ENCODE results near the gene SLC7A10. TPM values are rescaled to one million over a fixed set of nuclear protein-coding genes. Genes with fewer than 3 reads are reported as not detected.

SLC7A10 gene
- not detected in 2 replicates for total RNA-seq

DNA sequence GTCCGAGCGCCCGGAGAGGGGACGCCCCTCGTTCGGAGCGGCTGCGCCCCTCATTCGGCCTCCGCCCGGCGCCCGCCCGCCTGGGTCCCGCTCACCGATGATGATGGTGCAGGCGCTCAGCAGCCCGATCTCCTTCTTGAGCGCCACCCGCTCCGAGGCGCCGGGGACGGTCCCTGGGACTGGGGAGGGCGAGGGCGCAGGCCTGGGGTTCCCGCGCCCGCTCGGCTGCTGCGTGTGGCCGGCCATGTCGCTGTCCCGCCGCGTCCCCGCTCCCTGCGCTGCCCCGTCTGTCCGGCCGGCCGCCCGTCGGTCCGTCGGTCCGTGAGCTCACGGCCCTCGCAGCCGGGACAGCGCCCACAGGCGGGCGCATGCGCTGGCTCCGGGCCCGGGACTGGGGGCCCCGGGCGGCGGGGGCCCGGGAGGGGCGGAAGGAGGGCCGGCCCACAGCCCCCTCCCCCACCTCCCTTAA is at the start of gene SLC7A10:
SLC7A10 (minus strand) TSS at position 393 of the 469 bp plus-strand sequence; CDS start at position 246, 147 bp downstream.

DNA sequence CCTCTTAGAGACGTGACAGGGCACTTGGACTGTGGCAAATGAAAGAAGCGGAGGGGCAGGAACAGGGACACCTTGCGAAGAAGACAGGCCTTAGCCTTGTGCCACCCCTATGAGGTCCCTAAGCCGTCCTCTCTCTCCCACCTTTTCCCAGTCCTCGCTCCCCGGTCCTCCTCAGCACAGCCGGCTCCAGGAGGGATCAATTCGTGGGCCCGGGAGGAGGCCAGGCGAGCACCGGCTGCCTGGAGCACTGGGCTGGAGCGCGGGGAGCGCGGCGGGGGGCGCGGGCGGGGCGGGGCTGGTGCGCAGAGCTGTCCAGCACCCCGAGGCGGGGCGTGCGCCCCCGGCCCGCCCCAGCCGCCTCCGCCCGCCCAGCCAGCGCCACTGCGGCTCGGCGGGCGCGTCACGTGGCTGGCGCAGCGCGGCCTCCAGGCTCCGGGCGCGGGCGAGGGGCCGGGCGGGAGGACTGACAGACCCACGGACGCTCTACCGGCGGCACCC is 31.7 kb downstream of the SLC7A10 start, which contains the start of gene LRP3:
LRP3 (plus strand) TSS at position 466 of the 498 bp plus-strand sequence. CDS start 456 bp downstream, outside the sequence.

Other genes with a start within 250 kb of the SLC7A10 start
- gene RHPN2, start 161.0 kb downstream of the SLC7A10 start, total RNA-seq: 9.6 and 11.0 TPM in 2 replicates
- 5.5 and 6.9 TPM in 2 replicates for gene GPATCH1, start 144.7 kb downstream of the SLC7A10 start, total RNA-seq
- gene WDR88, start 93.7 kb downstream of the SLC7A10 start, total RNA-seq: under 0.01 and 0.09 TPM in 2 replicates
- gene LRP3, start 31.5 kb downstream of the SLC7A10 start, total RNA-seq: 3.9 and 6.8 TPM in 2 replicates
- gene CEBPA, start 76.7 kb upstream of the SLC7A10 start, total RNA-seq: 0.33 and 0.34 TPM in 2 replicates
- gene CEBPG, start 147.9 kb upstream of the SLC7A10 start, total RNA-seq: 27.3 and 34.0 TPM in 2 replicates

All from dermis lymphatic vessel endothelial cell (primary cell).